Skeletal muscle satellite cell (primary cell): ENCODE data around the gene CDKN2D. TPM values are rescaled to one million over a fixed set of nuclear protein-coding genes. Genes with fewer than 3 reads are reported as not detected.

Experiments
- small RNA-seq: library from RNA; depleted of rRNA; stranded (forward); fragments of <200 nt; gene quantifications from one replicate; pipeline ENCODE3, GENCODE V24; 2012

Gene CDKN2D

Small RNA genes lying within 50 kb of the gene (small RNA-seq; reads per million reads assigned to genes)
- gene MIR1238 (not detected), gene RNU7-140P (not detected)
